Measurements from ENCODE around the gene ADIPOQ.

DNA sequence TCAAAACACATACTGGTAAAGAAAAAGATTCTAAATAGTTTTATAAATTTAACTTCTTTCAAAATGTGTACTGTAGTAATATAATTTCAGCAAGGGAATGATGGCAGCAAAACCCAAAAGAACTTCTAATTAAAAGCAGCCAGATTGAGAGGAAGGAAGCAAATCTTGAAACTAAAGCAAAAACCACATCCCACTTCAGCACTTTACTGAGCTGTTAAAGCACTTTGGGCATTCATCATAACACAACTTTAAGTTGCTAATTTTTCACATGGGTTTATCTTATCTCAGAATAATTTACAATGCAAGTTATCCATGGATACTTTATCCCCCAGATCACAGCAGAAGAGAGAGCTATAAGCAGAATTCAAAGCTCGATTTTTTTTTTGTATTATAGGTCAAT is 42.2 kb upstream of the ADIPOQ start:
- TF ChIP-seq POLR2A (IDR thresholded peaks at IDR 0.05) (no peak), POLR2AphosphoS5 (IDR thresholded peaks at IDR 0.05) (no peak)
- TF ChIP-seq, protein P1, sequence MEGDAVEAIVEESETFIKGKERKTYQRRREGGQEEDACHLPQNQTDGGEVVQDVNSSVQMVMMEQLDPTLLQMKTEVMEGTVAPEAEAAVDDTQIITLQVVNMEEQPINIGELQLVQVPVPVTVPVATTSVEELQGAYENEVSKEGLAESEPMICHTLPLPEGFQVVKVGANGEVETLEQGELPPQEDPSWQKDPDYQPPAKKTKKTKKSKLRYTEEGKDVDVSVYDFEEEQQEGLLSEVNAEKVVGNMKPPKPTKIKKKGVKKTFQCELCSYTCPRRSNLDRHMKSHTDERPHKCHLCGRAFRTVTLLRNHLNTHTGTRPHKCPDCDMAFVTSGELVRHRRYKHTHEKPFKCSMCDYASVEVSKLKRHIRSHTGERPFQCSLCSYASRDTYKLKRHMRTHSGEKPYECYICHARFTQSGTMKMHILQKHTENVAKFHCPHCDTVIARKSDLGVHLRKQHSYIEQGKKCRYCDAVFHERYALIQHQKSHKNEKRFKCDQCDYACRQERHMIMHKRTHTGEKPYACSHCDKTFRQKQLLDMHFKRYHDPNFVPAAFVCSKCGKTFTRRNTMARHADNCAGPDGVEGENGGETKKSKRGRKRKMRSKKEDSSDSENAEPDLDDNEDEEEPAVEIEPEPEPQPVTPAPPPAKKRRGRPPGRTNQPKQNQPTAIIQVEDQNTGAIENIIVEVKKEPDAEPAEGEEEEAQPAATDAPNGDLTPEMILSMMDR (IDR thresholded peaks at IDR 0.05 in 8 of 11, conservative IDR thresholded peaks at IDR 0.05 in 3 of 11) = no peak

Measured in spleen (tissue), 7 donors.